H9 (cell line): ENCODE measurements around the gene TET3. TPM values are rescaled to one million over a fixed set of nuclear protein-coding genes. Genes with fewer than 3 reads are reported as not detected.

Source experiments
- DNase-seq: peaks from one replicate; pipeline ENCODE4 v3.0.0-alpha.2; 2017
- H2AFZ ChIP-seq: one replicate; pipeline ENCODE4 v1.6.1; 2013; ENCODE audit warnings: mild to moderate bottlenecking, low read length, control low read depth, moderate library complexity
- H2AK5ac ChIP-seq: 2 replicates; pipeline ENCODE4 v1.6.1; 2013; ENCODE audit warnings: low read length, control low read depth, mixed read lengths; ENCODE audit not compliant: insufficient read length
- H2BK120ac ChIP-seq: one replicate; pipeline ENCODE4 v1.6.1; 2013; ENCODE audit warnings: low read depth, mild to moderate bottlenecking, low read length, control low read depth, inconsistent platforms; ENCODE audit not compliant: poor library complexity, severe bottlenecking
- H2BK12ac ChIP-seq: 2 replicates; pipeline ENCODE4 v1.6.1; 2013; ENCODE audit warnings: low read length, control low read depth, mixed read lengths, low read depth; ENCODE audit not compliant: insufficient read length
- H2BK15ac ChIP-seq: 2 replicates; pipeline ENCODE4 v1.6.1; 2013; ENCODE audit warnings: low read depth, low read length, control low read depth
- H2BK20ac ChIP-seq: one replicate; pipeline ENCODE4 v1.6.1; 2013; ENCODE audit warnings: low read depth, mild to moderate bottlenecking, low read length, control low read depth, inconsistent platforms; ENCODE audit not compliant: poor library complexity, severe bottlenecking
- H2BK5ac ChIP-seq: 2 replicates; pipeline ENCODE4 v1.6.1; 2013; ENCODE audit warnings: low read length, control low read depth, mixed read lengths; ENCODE audit not compliant: insufficient read length
- H3K14ac ChIP-seq: 2 replicates; pipeline ENCODE4 v1.6.1; 2013; ENCODE audit warnings: low read length, control low read depth; ENCODE audit not compliant: insufficient read depth
- H3K18ac ChIP-seq: 2 replicates; pipeline ENCODE4 v1.6.1; 2013; ENCODE audit warnings: low read depth, mild to moderate bottlenecking, mixed read lengths, low read length, control low read depth; ENCODE audit not compliant: insufficient read length
- H3K23ac ChIP-seq: 2 replicates; pipeline ENCODE4 v1.6.1; 2013; ENCODE audit warnings: low read length, control low read depth, mixed read lengths, low read depth; ENCODE audit not compliant: insufficient read length
- H3K23me2 ChIP-seq: 2 replicates; pipeline ENCODE4 v1.6.1; 2013; ENCODE audit warnings: low read depth, mild to moderate bottlenecking, mixed read lengths, low read length, control low read depth; ENCODE audit not compliant: insufficient read length, poor library complexity, severe bottlenecking
- H3K27ac ChIP-seq: 2 replicates; pipeline ENCODE4 v1.5.1; 2013; ENCODE audit warnings: low read length, control low read depth, mixed read lengths, low read depth; ENCODE audit not compliant: insufficient read length
- H3K27me3 ChIP-seq: 2 replicates; pipeline ENCODE4 v1.6.1; 2013; ENCODE audit warnings: low read length, control low read depth, inconsistent platforms; ENCODE audit not compliant: insufficient read depth
- H3K4ac ChIP-seq: 2 replicates; pipeline ENCODE4 v1.6.1; 2013; ENCODE audit warnings: low read depth, mild to moderate bottlenecking, control low read depth, inconsistent platforms, low read length, moderate library complexity
- H3K4me1 ChIP-seq: 2 replicates; pipeline ENCODE4 v1.6.1; 2013; ENCODE audit warnings: low read length, control low read depth, inconsistent platforms; ENCODE audit not compliant: insufficient read depth
- H3K4me2 ChIP-seq: 2 replicates; pipeline ENCODE4 v1.6.1; 2013; ENCODE audit warnings: low read length, control low read depth, mixed read lengths; ENCODE audit not compliant: insufficient read length, insufficient read depth
- H3K56ac ChIP-seq: 2 replicates; pipeline ENCODE4 v1.6.1; 2013; ENCODE audit warnings: low read depth, mild to moderate bottlenecking, mixed read lengths, low read length, control low read depth; ENCODE audit not compliant: insufficient read length
- H3K79me1 ChIP-seq: 2 replicates; pipeline ENCODE4 v1.6.1; 2013; ENCODE audit warnings: low read depth, mild to moderate bottlenecking, moderate library complexity, low read length, control low read depth, inconsistent platforms; ENCODE audit not compliant: insufficient read depth, poor library complexity, severe bottlenecking
- H3K79me2 ChIP-seq: 2 replicates; pipeline ENCODE4 v1.6.1; 2013; ENCODE audit warnings: low read length, control low read depth, inconsistent platforms; ENCODE audit not compliant: insufficient read depth
- H3K9ac ChIP-seq: 2 replicates; pipeline ENCODE4 v1.6.1; 2013; ENCODE audit warnings: low read length, control low read depth, mixed read lengths; ENCODE audit not compliant: insufficient read length; ENCODE audit errors: extremely low read depth
- H3K9me3 ChIP-seq: one replicate; pipeline ENCODE4 v1.6.1; 2013; ENCODE audit warnings: low read depth, low read length, inconsistent platforms; ENCODE audit not compliant: control insufficient read depth
- H3T11ph ChIP-seq: one replicate; pipeline ENCODE4 v1.6.1; 2013; ENCODE audit warnings: mild to moderate bottlenecking, low read length, control low read depth, inconsistent platforms
- H4K20me1 ChIP-seq: one replicate; pipeline ENCODE4 v1.6.1; 2013; ENCODE audit not compliant: control insufficient read depth, insufficient read length, insufficient read depth
- H4K5ac ChIP-seq: 2 replicates; pipeline ENCODE4 v1.6.1; 2013; ENCODE audit warnings: low read depth, mild to moderate bottlenecking, mixed read lengths, low read length, control low read depth; ENCODE audit not compliant: insufficient read length
- H4K8ac ChIP-seq: replicated peaks from 2 replicates; pipeline ENCODE4 v1.6.1; 2013; ENCODE audit warnings: low read length, control low read depth, mixed read lengths, low read depth; ENCODE audit not compliant: insufficient read length
- H4K91ac ChIP-seq: 2 replicates; pipeline ENCODE4 v1.6.1; 2013; ENCODE audit warnings: low read depth, mild to moderate bottlenecking, moderate library complexity, mixed read lengths, low read length, control low read depth; ENCODE audit not compliant: insufficient read length
- H3K27ac Mint-ChIP-seq, 3 experiments: 2 replicates in 2 of 3; 3 replicates in 1 of 3; pipeline ENCODE4 v1.8.0; 2020 to 2021; ENCODE audit warnings: mixed read lengths in 3 of 3, mild to moderate bottlenecking in 1 of 3, moderate library complexity in 1 of 3
- H3K27me3 Mint-ChIP-seq: 2 replicates; pipeline ENCODE4 v1.8.0; 2021; ENCODE audit warnings: low read depth, mild to moderate bottlenecking, moderate library complexity, mixed read lengths
- H3K36me3 Mint-ChIP-seq, 3 experiments: 2 replicates in 2 of 3; 3 replicates in 1 of 3; pipeline ENCODE4 v1.8.0; 2020 to 2021; ENCODE audit warnings: low read depth in 3 of 3, mixed read lengths in 3 of 3; ENCODE audit not compliant: insufficient read depth in 1 of 3
- H3K4me1 Mint-ChIP-seq, 2 experiments: 2 replicates each; pipeline ENCODE4 v1.8.0; 2020; ENCODE audit warnings: mixed read lengths in 2 of 2
- H3K4me3 Mint-ChIP-seq, 2 experiments: 2 replicates in 1 of 2; 3 replicates in 1 of 2; pipeline ENCODE4 v1.8.0; 2020 to 2021; ENCODE audit warnings: mild to moderate bottlenecking in 2 of 2, mixed read lengths in 2 of 2, moderate library complexity in 1 of 2
- H3K9me3 Mint-ChIP-seq, 2 experiments: 2 replicates in 1 of 2; 3 replicates in 1 of 2; pipeline ENCODE4 v1.8.0; 2020; ENCODE audit warnings: mild to moderate bottlenecking in 2 of 2, mixed read lengths in 2 of 2, moderate library complexity in 1 of 2
- CTCF ChIP-seq: fragments of 200-600 bp; sonication (generic); conservative IDR thresholded peaks from 3 replicates; pipeline ENCODE4 v1.8.0; 2021; ENCODE audit warnings: antibody characterized with exemption, mild to moderate bottlenecking
- WGBS: extraction: QIAGEN DNeasy Blood & Tissue Kit; methylation state at CpG from one replicate; pipeline ENCODE4 v1.1.7; 2013; ENCODE audit warnings: missing lambda C conversion rate, low lambda C conversion rate, mixed read lengths; ENCODE audit not compliant: insufficient read length; ENCODE audit errors: extremely low coverage; 5-methylcytosine and 5-hydroxymethylcytosine counted together
- long read RNA-seq: library from polyadenylated mRNA; unstranded; transcript quantifications from one replicate; pipeline ENCODE4 v2.0.0, GENCODE V29; 2020
- total RNA-seq: library from RNA; stranded (reverse); gene quantifications from 2 replicates; pipeline ENCODE4 v1.2.1, GENCODE V29; 2021

Gene TET3
- 21.8 and 24.7 TPM in 2 replicates for total RNA-seq
- long read RNA-seq, partial matches to known transcripts: 1 of 6 reads
- long read RNA-seq, other reads (novel, unspliced or antisense): 5 of 6 reads

GRCh38 chr2:73984203-73984921 lies at the start of gene TET3:
Gene TET3 (plus strand): TSS chr2:73984910. CDS start chr2:73986404, 1,494 bp downstream.
- no peak within 1 kb of the TSS; the same call in 1 of the 2 replicates for H2BK15ac ChIP-seq
- H3K27ac ChIP-seq: no peak within 1 kb of the TSS
- H2BK20ac ChIP-seq: no peak within 1 kb of the TSS
- peaks cover under 1% of the 10 kb centered on the region for H3K79me1 ChIP-seq
- H3K4ac ChIP-seq: no peak within 1 kb of the TSS
- H3K9ac ChIP-seq: peak within 1 kb of the TSS; percentile 46
- H3K18ac ChIP-seq: peak within 1 kb of the TSS; percentile 83
- no peak within 1 kb of the TSS for H2AFZ ChIP-seq
- WGBS: no CpG with 5 or more reads among the region's 85 CpGs
- H4K20me1 ChIP-seq: peaks cover 2% of the 10 kb centered on the region
- no peak within 1 kb of the TSS for H2BK120ac ChIP-seq
- H3K27me3 ChIP-seq: peaks cover 18% of the 10 kb centered on the region; the same call in 1 of the 2 replicates
- H4K5ac ChIP-seq: no peak within 1 kb of the TSS
- H3K9me3 ChIP-seq: no peaks in the 10 kb centered on the region
- Mint-ChIP-seq H3K9me3 (no peaks in the 10 kb centered on the region), H3K36me3 (peaks cover 9 to 28% (median 9%) of the 10 kb centered on the region in 3 experiments), H3K27me3 (peaks cover 55% of the 10 kb centered on the region), H3K4me1 (peaks cover 69% of the 10 kb centered on the region in 2 experiments), H3K4me3 (peak within 1 kb of the TSS; percentile 70 to 84), H3K27ac (peak within 1 kb of the TSS; percentile 37 to 84 (median 41); a peak in 4 of 7 replicates)
- no peak within 1 kb of the TSS for H3T11ph ChIP-seq
- DNase-seq: peak; percentile 40
- H4K8ac ChIP-seq: no peak within 1 kb of the TSS
- no peak within 1 kb of the TSS for H4K91ac ChIP-seq
- H3K79me2 ChIP-seq: no peaks in the 10 kb centered on the region; the same call in 1 of the 2 replicates
- no peak within 1 kb of the TSS for H2BK5ac ChIP-seq
- H2AK5ac ChIP-seq: no peak within 1 kb of the TSS
- no peak within 1 kb of the TSS for H3K23ac ChIP-seq
- H3K4me1 ChIP-seq: peaks cover 24% of the 10 kb centered on the region; the same call in 1 of the 2 replicates
- no peak within 1 kb of the TSS for H3K56ac ChIP-seq
- peak within 1 kb of the TSS; percentile 92 for H3K14ac ChIP-seq
- no peak within 1 kb of the TSS for H2BK12ac ChIP-seq
- peak within 1 kb of the TSS; percentile 88 for H3K4me2 ChIP-seq
- no peak for TF ChIP-seq CTCF
- H3K23me2 ChIP-seq: peaks cover 24% of the 10 kb centered on the region
